ENCODE results near the gene PCDHGC4.

PCDHGC4 gene

GRCh38 chr5:141524604-141525597 lies 40.1 kb downstream of the PCDHGC4 start:
- no peak for TF ChIP-seq ZFX (IDR thresholded peaks at IDR 0.05)
- peak; percentile 100 for TF ChIP-seq CTCF (conservative IDR thresholded peaks at IDR 0.05)
- H3K27ac ChIP-seq = no peak overlapping the region

GRCh38 chr5:141525653-141526052 lies 40.8 kb downstream of the PCDHGC4 start:
- H3K27ac ChIP-seq = no peak overlapping the region
- TF ChIP-seq CTCF (conservative IDR thresholded peaks at IDR 0.05) (no peak), ZFX (IDR thresholded peaks at IDR 0.05) (no peak)

DNA sequence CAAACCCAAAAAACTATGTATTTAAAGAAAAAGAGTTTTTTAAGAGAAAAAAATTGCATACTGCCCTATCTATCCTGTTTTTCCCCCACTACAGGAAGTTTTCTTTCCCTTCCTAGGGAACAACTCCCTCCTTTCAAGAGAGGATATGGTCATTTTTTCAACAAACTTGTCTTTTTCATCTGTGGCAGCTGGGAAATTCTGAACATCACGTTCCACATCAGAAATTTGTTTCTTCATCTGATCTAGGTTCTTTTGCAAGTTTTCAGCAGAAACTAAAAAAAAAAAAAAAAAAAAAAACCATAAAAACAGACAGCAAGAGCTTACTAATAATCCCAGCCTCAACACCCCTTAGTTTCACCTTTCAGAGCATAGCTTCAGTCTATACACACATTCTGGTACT lies 42.6 kb downstream of the PCDHGC4 start:
- no peak overlapping the region for H3K27ac ChIP-seq
- no peak for TF ChIP-seq CTCF (conservative IDR thresholded peaks at IDR 0.05)
- TF ChIP-seq ZFX (IDR thresholded peaks at IDR 0.05) = no peak

GRCh38 chr5:141528291-141528984 lies 43.6 kb downstream of the PCDHGC4 start:
- no peak overlapping the region; the same call in 1 of the 2 replicates for H3K27ac ChIP-seq
- TF ChIP-seq ZFX (IDR thresholded peaks at IDR 0.05) (no peak), CTCF (conservative IDR thresholded peaks at IDR 0.05) (no peak)

GRCh38 chr5:141529002-141529401 lies 44.2 kb downstream of the PCDHGC4 start:
- no peak overlapping the region; the same call in 1 of the 2 replicates for H3K27ac ChIP-seq
- TF ChIP-seq CTCF (conservative IDR thresholded peaks at IDR 0.05) (no peak), ZFX (IDR thresholded peaks at IDR 0.05) (no peak)

DNA sequence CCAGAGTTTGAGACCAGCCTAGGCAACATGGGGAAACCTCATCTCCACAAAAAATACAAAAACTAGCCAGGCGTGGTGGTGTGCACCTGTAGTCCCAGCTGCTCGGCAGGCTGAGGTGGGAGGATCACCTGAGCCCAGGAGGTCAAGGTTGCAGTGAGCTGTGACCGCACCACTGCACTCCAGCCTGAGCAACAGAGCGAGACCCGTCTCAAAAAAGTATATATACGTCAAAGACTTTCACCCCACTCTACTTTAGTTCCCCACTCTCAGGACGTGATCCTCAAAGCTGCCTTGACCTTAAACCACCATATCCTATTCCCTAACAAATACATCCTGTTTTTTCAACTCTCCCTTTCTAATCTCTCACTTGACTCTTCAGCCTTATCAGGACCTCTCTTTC lies 45.0 kb downstream of the PCDHGC4 start:
- H3K27ac ChIP-seq = no peak overlapping the region
- no peak for TF ChIP-seq CTCF (conservative IDR thresholded peaks at IDR 0.05)
- no peak for TF ChIP-seq ZFX (IDR thresholded peaks at IDR 0.05)

- no peak for TF ChIP-seq ZFX (IDR thresholded peaks at IDR 0.05)
- no peak for TF ChIP-seq CTCF (conservative IDR thresholded peaks at IDR 0.05)
- H3K27ac ChIP-seq = no peak overlapping the region
These were observed 47.9 kb downstream of the PCDHGC4 start for GRCh38 chr5:141532726-141533125.
